Hepatic stellate cell (primary cell): ENCODE results near the gene CLEC10A.
"Not testable (repeated sequence)": the region's sequence is repeated elsewhere in the genome, so short reads cannot be mapped to it uniquely, and the experiment has no call there.

Experiments used
- DNase-seq: peaks from one replicate; pipeline ENCODE4 v3.0.0; 2011; ENCODE audit warnings: low spot score

CLEC10A gene

GRCh38 chr17:7072406-7072805 is 7.6 kb downstream of the CLEC10A start:
- DNase-seq = no peak

DNA sequence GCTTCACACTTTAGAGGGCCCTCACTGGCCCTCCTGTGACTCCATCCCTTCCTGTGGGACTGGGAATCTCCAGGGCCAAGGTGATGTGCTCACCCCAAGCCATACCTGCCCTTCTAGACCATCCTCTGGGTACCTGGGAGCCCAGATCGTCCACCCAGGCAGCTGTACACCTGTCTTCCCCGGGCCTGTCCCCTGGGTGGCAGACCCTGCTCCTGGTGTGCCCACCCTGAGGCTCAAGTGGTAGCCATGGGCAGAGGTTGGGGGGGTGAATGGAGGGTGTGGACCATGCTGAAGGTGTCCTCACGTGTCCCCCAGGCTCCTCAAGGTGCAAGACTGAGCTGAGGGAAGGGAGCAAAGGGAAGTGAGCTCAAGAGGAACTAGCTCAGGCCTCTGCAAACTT is 9.3 kb downstream of the CLEC10A start:
- no peak for DNase-seq

- DNase-seq = no peak
These were observed 11.8 kb downstream of the CLEC10A start for GRCh38 chr17:7068268-7068667.

GRCh38 chr17:7067198-7067597 is 12.9 kb downstream of the CLEC10A start:
- DNase-seq = no peak

DNA sequence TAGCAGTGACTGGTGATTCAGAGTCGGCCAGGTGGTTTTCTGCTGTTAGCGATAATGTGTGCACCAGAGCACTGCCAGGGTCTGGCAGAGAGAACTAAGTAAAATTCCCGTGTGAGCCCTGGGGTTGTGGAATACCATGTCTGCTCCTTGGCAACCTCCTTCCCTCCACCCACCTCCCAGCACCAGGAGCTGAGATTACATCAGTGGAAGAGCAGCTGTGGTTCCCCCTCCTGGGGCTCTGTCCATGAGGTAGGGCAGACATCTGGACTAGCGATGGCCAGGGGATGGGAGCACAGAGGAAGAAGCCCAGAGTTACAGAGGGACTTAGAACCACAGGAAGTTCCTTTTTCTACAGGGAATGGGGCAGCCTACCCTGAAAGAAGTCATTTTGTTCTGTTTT is 15.8 kb downstream of the CLEC10A start:
- no peak for DNase-seq

DNA sequence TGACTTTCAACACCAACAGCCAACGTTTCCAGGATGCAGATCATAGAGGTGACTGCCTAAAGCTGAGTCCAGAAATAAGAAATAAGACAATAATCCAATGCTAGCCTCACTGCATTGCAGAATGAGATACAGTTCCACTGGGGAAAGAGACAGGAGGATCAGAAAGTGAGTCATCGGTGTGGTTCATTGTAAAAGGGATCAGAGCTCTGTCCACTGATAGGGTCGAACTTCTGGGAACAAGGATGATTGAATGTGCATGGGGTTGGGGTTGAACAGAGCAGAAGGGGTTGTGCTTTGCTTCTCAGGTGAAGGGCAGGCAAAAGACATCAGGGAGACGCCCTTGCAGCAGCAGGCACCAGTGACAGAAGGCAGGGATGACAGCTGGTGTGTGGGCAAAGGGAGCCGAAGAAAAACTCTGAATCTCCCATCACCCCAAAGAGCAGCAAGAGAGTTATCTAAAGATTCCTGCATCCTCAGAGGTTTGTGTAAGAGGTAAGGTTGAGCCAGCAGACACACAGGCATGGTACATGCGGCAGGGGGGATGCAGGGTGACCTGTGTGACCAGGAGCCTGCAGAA is 16.4 kb downstream of the CLEC10A start:
- DNase-seq = no peak

DNA sequence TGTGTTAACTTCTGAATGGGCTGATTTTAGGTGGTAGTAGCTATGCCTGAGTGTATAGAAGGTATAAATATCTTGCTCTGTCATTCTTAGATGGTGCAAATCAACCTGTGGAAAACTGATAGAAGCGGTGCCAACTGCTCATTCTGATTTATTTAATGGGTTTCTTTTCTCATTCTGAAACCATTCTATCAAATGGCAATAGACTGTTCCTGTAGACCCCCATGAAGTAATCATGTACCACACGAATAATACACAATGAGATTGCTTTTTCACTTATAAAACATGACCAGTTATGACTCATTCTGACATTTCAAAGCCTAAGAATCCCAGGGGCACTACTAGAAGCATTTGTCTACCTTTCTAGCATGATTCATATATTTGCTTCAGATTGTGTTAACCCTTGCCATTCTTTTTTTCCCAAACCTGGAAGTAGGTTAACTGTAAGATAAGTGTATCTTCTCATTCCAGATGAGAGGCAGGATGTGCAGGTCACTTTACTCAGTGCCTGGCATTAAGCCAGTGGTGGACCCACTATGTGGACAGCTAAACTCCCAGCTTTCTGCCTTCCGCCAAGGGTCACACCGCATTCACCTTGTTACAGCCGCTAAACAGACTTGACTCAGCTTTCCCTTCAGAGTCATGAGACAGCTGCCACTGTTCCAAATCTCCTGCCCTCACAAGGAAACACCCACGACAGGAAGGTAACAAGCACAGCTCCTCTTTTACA is 19.7 kb downstream of the CLEC10A start:
- no peak for DNase-seq

GRCh38 chr17:7058831-7059447 is 21.1 kb downstream of the CLEC10A start:
- DNase-seq = no peak

GRCh38 chr17:7056386-7056785 is 23.7 kb downstream of the CLEC10A start:
- DNase-seq = no peak

GRCh38 chr17:7050583-7050982 is 29.5 kb downstream of the CLEC10A start:
- DNase-seq = not testable (repeated sequence)

GRCh38 chr17:7048968-7049367 is 31.1 kb downstream of the CLEC10A start:
- DNase-seq = no peak

DNA sequence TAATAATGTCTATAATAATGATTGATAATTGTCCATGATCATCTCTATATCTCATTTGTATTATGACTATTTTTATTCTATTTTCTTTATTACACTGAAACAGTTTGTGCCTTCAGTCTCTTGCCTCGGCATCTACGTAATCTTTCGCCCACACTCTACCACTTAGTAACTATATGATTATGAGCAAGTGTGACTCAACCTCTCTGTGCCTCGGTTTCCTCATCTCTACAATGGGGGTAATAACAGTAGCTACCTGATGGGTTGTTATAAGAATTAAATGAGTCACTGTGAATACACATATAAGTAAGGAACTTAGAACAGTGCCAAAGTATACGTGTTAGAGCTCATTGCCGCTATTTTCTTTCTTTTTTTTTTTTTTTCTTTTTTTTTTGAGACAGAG is 32.5 kb downstream of the CLEC10A start:
- no peak for DNase-seq

DNA sequence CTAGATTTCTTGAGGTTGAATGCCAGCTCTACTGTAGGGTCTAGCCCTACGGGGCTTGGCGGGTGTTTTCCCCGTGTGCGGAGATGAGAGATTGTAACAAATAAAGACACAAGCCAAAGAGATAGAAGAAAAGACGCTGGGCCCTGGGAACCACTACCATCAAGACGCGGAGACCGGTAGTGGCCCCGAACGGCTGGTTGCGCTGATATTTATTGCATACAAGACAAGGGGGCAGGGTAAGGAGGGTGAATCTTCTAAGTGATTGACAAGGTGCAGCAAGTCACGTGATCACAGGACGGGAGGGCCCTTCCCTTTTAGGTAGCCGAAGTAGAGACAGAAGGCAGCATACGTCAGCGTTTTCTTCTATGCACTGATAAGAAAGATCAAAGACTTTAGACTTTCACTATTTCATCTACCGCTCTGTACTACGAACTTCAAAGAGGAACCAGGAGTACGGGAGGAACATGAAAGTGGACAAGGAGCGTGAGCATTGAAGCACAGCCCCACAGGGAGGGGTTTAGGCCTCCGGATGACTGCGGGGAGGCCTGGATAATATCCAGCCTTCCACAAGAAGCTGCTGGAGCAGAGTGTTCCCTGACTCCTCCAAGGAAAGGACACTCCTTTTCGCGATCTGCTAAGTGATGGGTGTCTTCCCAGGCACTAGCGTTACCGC is 33.2 kb downstream of the CLEC10A start:
- not testable (repeated sequence) for DNase-seq

GRCh38 chr17:7046127-7046724 is 33.8 kb downstream of the CLEC10A start:
- no peak for DNase-seq

GRCh38 chr17:7045492-7046126 is 34.4 kb downstream of the CLEC10A start:
- peak; percentile 66 for DNase-seq

- DNase-seq = no peak
These were observed 36.4 kb downstream of the CLEC10A start, which contains the start of gene SLC16A11 for GRCh38 chr17:7043497-7044198. TSS of gene SLC16A11 (minus strand) at chr17:7044092. CDS start at chr17:7043513, 579 bp downstream.

DNA sequence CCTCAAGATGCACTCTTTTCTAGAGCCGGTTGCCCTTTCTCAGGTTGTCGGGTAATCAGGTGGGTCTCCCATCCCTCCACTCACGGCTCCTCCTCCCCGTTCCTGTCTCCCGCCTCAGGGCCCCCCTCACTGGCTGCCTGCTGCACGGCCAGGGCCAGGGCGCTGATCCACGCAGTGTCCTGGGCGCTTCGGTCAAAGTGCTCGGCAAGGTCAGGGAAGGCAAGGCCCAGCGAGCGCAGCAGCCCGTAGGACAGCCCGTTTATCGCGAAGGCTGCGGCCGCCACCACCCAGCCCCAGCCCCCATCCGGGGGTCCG is 36.9 kb downstream of the CLEC10A start:
- DNase-seq = no peak

DNA sequence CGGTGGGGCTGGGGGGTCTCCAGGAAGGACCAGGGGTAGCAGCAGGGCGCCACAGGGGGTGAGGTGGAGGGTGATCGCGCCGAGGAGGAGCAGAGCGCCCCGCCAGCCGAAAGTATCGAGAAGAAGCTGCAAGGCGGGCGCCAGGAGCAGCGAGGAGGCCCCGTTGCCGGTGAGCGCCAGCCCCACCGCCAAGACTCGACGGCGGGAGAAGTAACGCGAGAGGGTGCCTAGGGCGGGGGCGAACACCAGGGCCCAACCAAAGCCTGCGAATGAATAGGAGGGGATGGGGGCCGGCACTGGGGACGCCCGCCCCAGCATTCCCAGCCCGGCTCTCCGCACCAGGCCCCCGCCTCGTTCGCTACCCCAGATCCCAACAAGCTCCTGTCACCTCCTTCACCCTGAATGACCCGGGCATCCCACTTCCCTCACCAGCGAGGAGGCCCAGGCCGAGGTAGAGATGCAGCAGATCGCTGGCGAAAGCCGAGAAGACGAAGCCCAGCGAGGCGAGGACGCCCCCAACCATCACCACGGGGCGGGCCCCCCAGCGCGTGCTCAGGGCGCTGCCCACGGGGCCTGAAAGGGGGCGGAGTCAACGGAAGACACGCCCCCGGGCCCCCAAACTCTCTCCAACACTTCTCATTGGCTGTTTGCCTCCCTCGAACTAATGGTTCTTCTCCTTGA is 37.4 kb downstream of the CLEC10A start:
- DNase-seq = no peak

GRCh38 chr17:7041607-7042500 is 38.2 kb downstream of the CLEC10A start:
- DNase-seq = no peak

DNA sequence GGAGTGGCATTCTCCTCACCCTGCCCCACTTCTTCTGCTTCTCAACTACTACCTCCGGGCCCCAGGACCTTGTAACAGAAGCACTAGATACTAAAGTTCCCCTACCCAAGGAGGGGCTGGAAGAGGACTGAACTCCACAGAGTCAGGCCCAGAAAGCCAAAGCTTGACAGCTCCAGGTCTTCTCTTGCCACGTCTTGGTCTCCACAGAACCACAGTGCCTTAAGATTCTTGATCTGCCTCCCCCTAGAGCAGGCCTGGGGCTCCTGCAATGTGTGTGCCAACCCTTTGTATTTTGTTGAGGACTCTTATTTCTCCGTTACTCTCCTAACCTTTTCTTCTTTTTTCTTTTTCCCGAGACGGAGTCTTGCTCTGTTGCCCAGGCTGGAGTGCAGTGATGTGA is 40.2 kb downstream of the CLEC10A start:
- no peak for DNase-seq
